Measurements from ENCODE around the gene RCVRN. TPM values are rescaled to one million over a fixed set of nuclear protein-coding genes. Genes with fewer than 3 reads are reported as not detected.

The RCVRN gene
- total RNA-seq, 1 donor from 2014 or later, result 0.49 TPM

DNA sequence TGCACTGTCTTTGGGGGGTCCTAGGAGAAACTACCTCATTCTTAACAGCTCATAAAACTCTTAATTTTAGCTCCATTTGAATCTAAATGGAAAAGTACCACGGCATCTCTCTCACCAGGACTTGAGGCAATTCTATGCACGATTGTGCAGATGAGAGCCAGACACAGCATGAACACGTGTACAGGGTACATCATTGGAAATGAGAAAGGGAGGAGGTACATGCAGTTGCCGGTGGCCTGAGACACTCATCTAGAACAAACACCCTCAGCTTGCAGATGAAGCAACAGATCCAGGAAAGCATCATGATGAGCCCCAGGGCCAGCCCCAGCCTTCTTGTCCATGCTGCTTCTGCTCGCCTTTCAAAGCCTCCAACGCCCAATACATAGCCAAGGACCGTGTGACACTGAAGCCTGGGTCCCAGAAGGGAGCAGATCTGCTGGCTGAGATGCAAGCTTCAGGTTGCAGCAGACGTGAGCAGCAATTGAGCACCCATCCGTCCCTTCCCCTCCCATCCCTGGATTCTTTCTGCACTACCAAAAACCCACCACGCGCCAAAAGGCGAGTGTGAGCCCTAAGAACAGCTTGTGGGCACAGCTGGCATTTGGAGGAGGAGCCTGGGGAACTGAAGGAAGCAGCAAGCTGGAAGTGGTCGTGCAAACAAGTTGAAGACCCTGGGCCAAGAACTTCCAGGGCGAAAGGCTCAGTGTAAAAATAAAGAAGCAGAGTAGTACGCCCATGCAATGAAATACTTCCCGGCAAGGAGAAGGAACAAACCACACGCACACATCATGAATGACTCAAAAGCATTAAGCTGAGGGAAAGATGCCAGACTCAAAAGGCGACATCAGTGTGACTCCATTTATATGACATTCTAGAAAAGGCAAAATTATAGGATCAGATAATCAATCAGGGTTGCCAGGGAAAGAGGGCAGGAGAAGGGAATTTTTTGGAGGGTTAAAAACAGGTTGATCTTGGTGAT lies 7.3 kb upstream of the RCVRN start:
- H3K36me3 ChIP-seq, result peaks cover 0 to 19% of the 10 kb centered on the region in 2 donors
- no peaks in the 10 kb centered on the region for H3K9me3 ChIP-seq
- no peaks in the 10 kb centered on the region for H3K27me3 ChIP-seq
- TF ChIP-seq, protein P1, sequence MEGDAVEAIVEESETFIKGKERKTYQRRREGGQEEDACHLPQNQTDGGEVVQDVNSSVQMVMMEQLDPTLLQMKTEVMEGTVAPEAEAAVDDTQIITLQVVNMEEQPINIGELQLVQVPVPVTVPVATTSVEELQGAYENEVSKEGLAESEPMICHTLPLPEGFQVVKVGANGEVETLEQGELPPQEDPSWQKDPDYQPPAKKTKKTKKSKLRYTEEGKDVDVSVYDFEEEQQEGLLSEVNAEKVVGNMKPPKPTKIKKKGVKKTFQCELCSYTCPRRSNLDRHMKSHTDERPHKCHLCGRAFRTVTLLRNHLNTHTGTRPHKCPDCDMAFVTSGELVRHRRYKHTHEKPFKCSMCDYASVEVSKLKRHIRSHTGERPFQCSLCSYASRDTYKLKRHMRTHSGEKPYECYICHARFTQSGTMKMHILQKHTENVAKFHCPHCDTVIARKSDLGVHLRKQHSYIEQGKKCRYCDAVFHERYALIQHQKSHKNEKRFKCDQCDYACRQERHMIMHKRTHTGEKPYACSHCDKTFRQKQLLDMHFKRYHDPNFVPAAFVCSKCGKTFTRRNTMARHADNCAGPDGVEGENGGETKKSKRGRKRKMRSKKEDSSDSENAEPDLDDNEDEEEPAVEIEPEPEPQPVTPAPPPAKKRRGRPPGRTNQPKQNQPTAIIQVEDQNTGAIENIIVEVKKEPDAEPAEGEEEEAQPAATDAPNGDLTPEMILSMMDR (IDR thresholded peaks at IDR 0.05), result no peak
- TF ChIP-seq POLR2AphosphoS5 (IDR thresholded peaks at IDR 0.05; ENCODE audit: insufficient read depth in 1 of 2, low read depth in 1 of 2) (no peak), POLR2A (IDR thresholded peaks at IDR 0.05) (no peak)
- no peak overlapping the region for H3K4me3 ChIP-seq
- H3K4me1 ChIP-seq, result no peaks in the 10 kb centered on the region
- intact Hi-C loops (cut with DNase I), result no loop called here
- DNase-seq (ENCODE audit: extremely low spot score in 2 of 2), result no peak
- H3K27ac ChIP-seq, result no peak overlapping the region

DNA sequence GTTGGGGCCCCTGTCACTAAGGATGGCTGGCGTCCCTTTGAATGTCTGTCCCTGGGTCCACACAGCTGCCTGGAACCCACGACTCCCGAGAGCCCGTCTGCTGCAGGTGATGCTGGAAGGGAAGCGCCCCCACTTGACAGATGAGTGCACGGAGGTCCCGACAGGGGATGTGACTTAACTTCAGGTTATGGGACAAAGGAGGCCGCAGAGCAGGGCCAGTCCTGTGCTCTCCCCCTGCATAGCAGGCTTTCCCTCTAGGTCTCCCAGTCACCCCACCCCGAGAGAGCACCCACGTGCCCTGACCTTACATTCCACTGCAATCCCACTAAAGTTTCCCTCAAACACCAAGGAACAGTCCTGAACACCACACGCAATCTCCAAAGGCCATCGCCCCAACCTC lies 6.0 kb upstream of the RCVRN start:
- no peaks in the 10 kb centered on the region for H3K9me3 ChIP-seq
- intact Hi-C loops (cut with DNase I), result no loop called here
- H3K36me3 ChIP-seq, result peaks cover 0 to 12% of the 10 kb centered on the region in 2 donors
- no peak overlapping the region for H3K4me3 ChIP-seq
- no peaks in the 10 kb centered on the region for H3K4me1 ChIP-seq
- no peak for DNase-seq (ENCODE audit: extremely low spot score in 2 of 2)
- no peak for TF ChIP-seq POLR2AphosphoS5 (IDR thresholded peaks at IDR 0.05; ENCODE audit: insufficient read depth in 1 of 2, low read depth in 1 of 2)
- TF ChIP-seq, protein P1 (IDR thresholded peaks at IDR 0.05), result no peak
- no peak for TF ChIP-seq POLR2A (IDR thresholded peaks at IDR 0.05)
- H3K27me3 ChIP-seq, result no peaks in the 10 kb centered on the region
- H3K27ac ChIP-seq, result no peak overlapping the region

DNA sequence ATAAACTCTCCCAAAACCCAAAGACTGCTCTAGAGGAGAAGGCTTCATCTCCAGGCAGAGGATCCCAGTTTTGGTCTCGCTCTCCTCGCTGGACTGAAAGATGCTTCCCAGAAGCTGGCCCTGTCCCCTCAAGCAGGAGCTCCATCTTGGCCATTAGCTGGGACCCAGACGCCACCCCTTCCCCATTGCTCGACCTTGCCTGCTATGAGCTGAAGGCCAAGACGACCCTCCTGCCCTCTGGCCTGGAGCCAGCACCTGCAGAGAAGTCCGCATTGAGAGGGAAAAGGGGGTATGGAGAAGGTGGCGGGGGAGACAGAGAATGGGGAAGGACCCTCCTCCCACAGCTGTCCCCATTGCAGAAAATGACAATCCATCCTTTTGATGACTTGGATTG lies 3.6 kb upstream of the RCVRN start:
- Histone ChIP-seq H3K27me3 (no peaks in the 10 kb centered on the region), H3K27ac (no peak overlapping the region), H3K4me1 (no peaks in the 10 kb centered on the region), H3K9me3 (no peaks in the 10 kb centered on the region), H3K36me3 (no peaks in the 10 kb centered on the region), H3K4me3 (no peak overlapping the region)
- TF ChIP-seq POLR2AphosphoS5 (IDR thresholded peaks at IDR 0.05; ENCODE audit: insufficient read depth in 1 of 2, low read depth in 1 of 2), result no peak
- TF ChIP-seq POLR2A (IDR thresholded peaks at IDR 0.05), result no peak
- TF ChIP-seq, protein P1 (IDR thresholded peaks at IDR 0.05), result no peak
- DNase-seq (ENCODE audit: extremely low spot score in 2 of 2), result no peak
- intact Hi-C loops (cut with DNase I), result no loop called here

DNA sequence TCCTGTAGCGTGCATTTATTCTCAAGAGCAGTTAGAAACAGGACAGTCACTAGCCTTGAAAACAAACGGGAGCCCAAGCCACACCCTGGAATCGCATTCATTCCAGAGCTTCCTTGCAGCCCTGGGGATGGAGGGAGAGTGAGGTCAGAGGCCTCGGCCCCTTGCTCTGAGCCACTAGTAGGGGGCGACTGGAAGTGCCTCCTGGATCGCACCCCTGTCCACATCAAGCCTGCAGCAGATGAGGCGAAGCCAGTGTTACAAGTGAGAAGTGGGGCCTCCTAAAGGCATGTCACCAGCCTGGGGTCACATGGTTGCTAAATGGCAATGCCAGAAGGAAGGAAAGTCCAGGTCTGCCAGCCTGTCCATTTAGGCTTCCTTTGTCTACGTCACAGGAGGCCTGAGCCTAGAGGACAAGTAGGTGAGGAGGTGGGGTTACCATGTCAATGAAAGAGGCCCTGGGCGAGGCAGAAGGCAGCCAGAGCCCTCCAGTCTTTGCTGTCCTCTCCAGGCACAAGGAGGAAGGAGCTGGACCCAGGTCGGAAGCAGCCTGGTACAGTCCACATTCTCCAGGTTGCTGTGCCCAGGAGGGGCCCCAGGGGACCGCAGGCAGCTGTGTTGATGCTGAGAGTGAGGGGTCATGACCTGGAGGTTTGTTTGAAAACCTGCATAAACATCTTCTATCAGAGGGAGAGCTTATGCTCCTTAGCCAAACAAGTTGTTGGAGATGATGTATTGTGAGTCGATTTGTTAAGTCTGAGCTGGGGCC lies 3.0 kb upstream of the RCVRN start:
- H3K27me3 ChIP-seq, result no peaks in the 10 kb centered on the region

More for the DNA sequence above, 3.0 kb upstream of the RCVRN start:
- Histone ChIP-seq H3K4me1 (no peaks in the 10 kb centered on the region), H3K4me3 (no peak overlapping the region), H3K9me3 (no peaks in the 10 kb centered on the region), H3K36me3 (no peaks in the 10 kb centered on the region), H3K27ac (no peak overlapping the region)
- TF ChIP-seq POLR2AphosphoS5 (IDR thresholded peaks at IDR 0.05; ENCODE audit: insufficient read depth in 1 of 2, low read depth in 1 of 2) (no peak), POLR2A (IDR thresholded peaks at IDR 0.05) (no peak)
- TF ChIP-seq, protein P1 (IDR thresholded peaks at IDR 0.05), result no peak
- DNase-seq (ENCODE audit: extremely low spot score in 2 of 2), result no peak
- intact Hi-C loops (cut with DNase I), result no loop called here

Measured in vagina (tissue), 2 donors.